CD14-positive monocyte (primary cell): ENCODE results near the gene SIK3. TPM values are rescaled to one million over a fixed set of nuclear protein-coding genes. Genes with fewer than 3 reads are reported as not detected.
A peak's percentile ranks its signal among the peaks of the same experiment; 100 is the strongest.

ENCODE experiments used
- DNase-seq, 3 donors: peaks; one replicate each; pipeline ENCODE4 v3.0.0-alpha.2; 2011 to 2022
- H2AFZ ChIP-seq: 2 replicates; pipeline ENCODE4 v1.6.0; 2012; ENCODE audit warnings: mild to moderate bottlenecking, low read depth, low read length, inconsistent platforms; ENCODE audit not compliant: insufficient read depth, poor library complexity, severe bottlenecking
- H3K27ac ChIP-seq, 2 donors: 1 replicate in 1 of 2; 2 replicates in 1 of 2; pipeline ENCODE4 v1.5.1; 2012 to 2013; ENCODE audit warnings: low read length in 2 of 2, control low read depth in 1 of 2, inconsistent platforms in 1 of 2, low read depth in 1 of 2, mild to moderate bottlenecking in 1 of 2
- H3K27me3 ChIP-seq, 2 donors: one replicate each; pipeline versions ENCODE4 v1.6.0 to v1.6.1; 2011 to 2013; ENCODE audit warnings: low read length in 2 of 2; ENCODE audit not compliant: control insufficient read depth in 2 of 2, insufficient read depth in 2 of 2
- H3K36me3 ChIP-seq, 2 donors: replicated peaks in 1 of 2; 1 replicate in 1 of 2; 2 replicates in 1 of 2; pipeline versions ENCODE4 v1.5.1 to v1.6.1; 2012 to 2013; ENCODE audit warnings: low read length in 2 of 2, control low read depth in 1 of 2, inconsistent platforms in 1 of 2, mild to moderate bottlenecking in 1 of 2; ENCODE audit not compliant: insufficient read depth in 2 of 2, control insufficient read depth in 1 of 2
- H3K4me1 ChIP-seq, 2 donors: 1 replicate in 1 of 2; 2 replicates in 1 of 2; pipeline versions ENCODE4 v1.5.1 to v1.6.1; 2012 to 2013; ENCODE audit warnings: low read length in 2 of 2, control low read depth in 1 of 2, inconsistent platforms in 1 of 2, mild to moderate bottlenecking in 1 of 2, moderate library complexity in 1 of 2; ENCODE audit not compliant: insufficient read depth in 2 of 2, control insufficient read depth in 1 of 2
- H3K4me2 ChIP-seq: replicated peaks from 2 replicates; pipeline ENCODE3; 2012; ENCODE audit warnings: low read length, moderate library complexity, mild to moderate bottlenecking; ENCODE audit not compliant: poor library complexity, severe bottlenecking; ENCODE audit errors: extremely low read depth
- H3K4me3 ChIP-seq, 3 experiments: fragments of 200-600 bp in 1 of 3; sonication (generic) in 1 of 3; replicated peaks in 1 of 3; 1 replicate in 2 of 3; 2 replicates in 1 of 3; pipeline ENCODE4 v1.5.1; 2011 to 2013; ENCODE audit warnings: low read length in 3 of 3, mild to moderate bottlenecking in 3 of 3, control low read depth in 2 of 3, low read depth in 2 of 3, inconsistent platforms in 1 of 3, moderate library complexity in 1 of 3
- H3K79me2 ChIP-seq: 2 replicates; pipeline ENCODE4 v1.6.0; 2012; ENCODE audit warnings: mild to moderate bottlenecking, control low read depth, inconsistent platforms, low read length, moderate library complexity; ENCODE audit not compliant: insufficient read depth
- H3K9ac ChIP-seq: 2 replicates; pipeline ENCODE4 v1.6.0; 2017; ENCODE audit warnings: low read length, mild to moderate bottlenecking; ENCODE audit not compliant: insufficient read depth, poor library complexity, severe bottlenecking
- H3K9me3 ChIP-seq, 2 donors: replicated peaks in 1 of 2; 1 replicate in 1 of 2; 2 replicates in 1 of 2; pipeline versions ENCODE4 v1.5.1 to v1.6.1; 2012 to 2013; ENCODE audit warnings: low read length in 2 of 2, control low read depth in 1 of 2; ENCODE audit not compliant: control insufficient read depth in 1 of 2, insufficient read depth in 1 of 2
- H4K20me1 ChIP-seq: 2 replicates; pipeline ENCODE4 v1.6.0; 2012; ENCODE audit warnings: mild to moderate bottlenecking, low read length, control low read depth, moderate library complexity; ENCODE audit not compliant: insufficient read depth
- H3K27ac Mint-ChIP-seq, 7 donors: one replicate each; pipeline ENCODE4 v1.8.0; 2020; ENCODE audit warnings: mild to moderate bottlenecking in 7 of 7, mixed read lengths in 7 of 7, moderate library complexity in 6 of 7, inconsistent platforms in 2 of 7
- H3K27me3 Mint-ChIP-seq, 3 donors: one replicate each; pipeline ENCODE4 v1.8.0; 2021 to 2022; ENCODE audit warnings: low read depth in 3 of 3, mild to moderate bottlenecking in 3 of 3, mixed read lengths in 3 of 3, moderate library complexity in 3 of 3, inconsistent platforms in 1 of 3
- H3K36me3 Mint-ChIP-seq, 2 donors: one replicate each; pipeline ENCODE4 v1.8.0; 2020; ENCODE audit warnings: mixed read lengths in 2 of 2, inconsistent platforms in 1 of 2, mild to moderate bottlenecking in 1 of 2
- H3K4me1 Mint-ChIP-seq: one replicate; pipeline ENCODE4 v1.8.0; 2020; ENCODE audit warnings: mild to moderate bottlenecking, mixed read lengths
- H3K4me3 Mint-ChIP-seq, 2 donors: one replicate each; pipeline ENCODE4 v1.8.0; 2020; ENCODE audit warnings: mild to moderate bottlenecking in 2 of 2, mixed read lengths in 2 of 2, moderate library complexity in 1 of 2
- H3K9me3 Mint-ChIP-seq, 7 donors: one replicate each; pipeline ENCODE4 v1.8.0; 2020 to 2022; ENCODE audit warnings: mixed read lengths in 7 of 7, mild to moderate bottlenecking in 6 of 7, moderate library complexity in 6 of 7, inconsistent platforms in 2 of 7
- WGBS: methylation state at CpG from one replicate; pipeline ENCODE4 v1.1.5; 2013; ENCODE audit warnings: missing lambda C conversion rate; ENCODE audit not compliant: insufficient coverage; 5-methylcytosine and 5-hydroxymethylcytosine counted together
- intact Hi-C, 2 donors: fragments of 100-400 bp; cut with micrococcal nuclease; formaldehyde crosslinking; loops; one replicate each; pipeline versions ENCODE4 v1.15.0 to v1.15.1; 2023
- polyA plus RNA-seq, 3 donors: library from polyadenylated mRNA; depleted of rRNA in 1 of 3; unstranded in 2 of 3; stranded (reverse) in 1 of 3; fragments of 300-500 nt in 2 of 3; fragments of >200 nt in 1 of 3; fragmentation: Illumina TruSeq in 2 of 3; gene quantifications; 1 replicate in 2 of 3; 2 replicates in 1 of 3; pipeline ENCODE4 v1.2.3, GENCODE V29; 2012 to 2021
- TF ChIP-seq, protein P1 (sequence below): fragments of 200-600 bp; IDR thresholded peaks from one replicate; pipeline ENCODE4 v1.8.0; 2022; ENCODE audit warnings: antibody characterized with exemption, mild to moderate bottlenecking

The SIK3 gene
- polyA plus RNA-seq, 3 donors = 18.3 to 142 (median 20.0) TPM

DNA sequence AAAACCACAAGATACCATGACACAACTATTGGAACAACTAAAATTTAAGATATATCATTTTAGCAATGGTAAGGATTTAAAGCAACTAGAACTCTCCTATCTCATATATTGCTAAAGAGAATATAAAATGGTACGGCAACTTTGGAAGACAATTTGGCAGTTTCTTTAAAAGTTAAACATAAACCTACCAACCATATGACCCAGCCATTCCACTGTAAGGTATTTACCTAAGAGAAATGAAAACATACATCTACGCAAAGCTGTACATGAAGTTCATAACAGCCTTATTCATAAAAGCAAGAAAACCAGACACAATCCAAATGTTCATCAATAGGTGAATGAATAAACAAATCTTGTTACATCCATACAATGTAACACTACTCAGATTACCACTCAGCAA, 31.3 kb downstream of the SIK3 start:
- Mint-ChIP-seq H3K36me3 (peaks cover 3 to 15% of the 10 kb centered on the region in 2 donors), H3K4me1 (peaks cover 57% of the 10 kb centered on the region), H3K27ac (no peak overlapping the region), H3K4me3 (no peak overlapping the region), H3K27me3 (no peaks in the 10 kb centered on the region), H3K9me3 (no peaks in the 10 kb centered on the region)
- no peak for DNase-seq
- H3K4me2 ChIP-seq = no peak overlapping the region
- H3K36me3 ChIP-seq = no peaks in the 10 kb centered on the region
- WGBS = no CpG with 5 or more reads among the region's 2 CpGs
- no peak overlapping the region for H2AFZ ChIP-seq
- peaks cover 27 to 40% of the 10 kb centered on the region in 2 donors for H3K4me1 ChIP-seq
- no peaks in the 10 kb centered on the region for H3K27me3 ChIP-seq
- intact Hi-C loops = loop anchor here in 1 of 2 donors (10.0 kb wide), 1 partner anchor 112 kb away; no protein-coding TSS in a partner anchor
- H4K20me1 ChIP-seq = peaks cover 98% of the 10 kb centered on the region
- H3K79me2 ChIP-seq = peaks cover 98% of the 10 kb centered on the region
- TF ChIP-seq, protein P1, sequence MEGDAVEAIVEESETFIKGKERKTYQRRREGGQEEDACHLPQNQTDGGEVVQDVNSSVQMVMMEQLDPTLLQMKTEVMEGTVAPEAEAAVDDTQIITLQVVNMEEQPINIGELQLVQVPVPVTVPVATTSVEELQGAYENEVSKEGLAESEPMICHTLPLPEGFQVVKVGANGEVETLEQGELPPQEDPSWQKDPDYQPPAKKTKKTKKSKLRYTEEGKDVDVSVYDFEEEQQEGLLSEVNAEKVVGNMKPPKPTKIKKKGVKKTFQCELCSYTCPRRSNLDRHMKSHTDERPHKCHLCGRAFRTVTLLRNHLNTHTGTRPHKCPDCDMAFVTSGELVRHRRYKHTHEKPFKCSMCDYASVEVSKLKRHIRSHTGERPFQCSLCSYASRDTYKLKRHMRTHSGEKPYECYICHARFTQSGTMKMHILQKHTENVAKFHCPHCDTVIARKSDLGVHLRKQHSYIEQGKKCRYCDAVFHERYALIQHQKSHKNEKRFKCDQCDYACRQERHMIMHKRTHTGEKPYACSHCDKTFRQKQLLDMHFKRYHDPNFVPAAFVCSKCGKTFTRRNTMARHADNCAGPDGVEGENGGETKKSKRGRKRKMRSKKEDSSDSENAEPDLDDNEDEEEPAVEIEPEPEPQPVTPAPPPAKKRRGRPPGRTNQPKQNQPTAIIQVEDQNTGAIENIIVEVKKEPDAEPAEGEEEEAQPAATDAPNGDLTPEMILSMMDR = no peak
- H3K27ac ChIP-seq = no peak overlapping the region
- no peak overlapping the region for H3K9ac ChIP-seq
- H3K9me3 ChIP-seq = no peaks in the 10 kb centered on the region
- H3K4me3 ChIP-seq = no peak overlapping the region

DNA sequence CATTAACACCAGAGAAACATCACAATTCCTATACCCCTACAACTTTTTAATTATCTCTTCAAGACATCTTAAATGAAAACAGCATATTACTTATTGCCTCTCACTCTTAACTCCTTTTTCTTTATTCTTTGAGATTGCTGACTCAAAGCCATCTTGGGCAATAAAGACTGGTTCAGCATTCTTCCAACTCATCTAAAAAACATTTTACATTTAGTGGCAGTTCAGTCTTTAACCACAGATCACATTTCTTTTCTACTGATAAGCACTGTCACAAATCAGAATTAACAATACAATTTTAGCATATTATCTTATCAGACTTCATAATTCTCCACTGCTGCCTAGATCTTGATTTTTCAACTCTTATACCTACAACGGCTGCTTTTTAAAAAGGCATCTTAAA, 34.0 kb downstream of the SIK3 start:
- no peak overlapping the region for H3K4me2 ChIP-seq
- H3K9me3 Mint-ChIP-seq = no peaks in the 10 kb centered on the region
- H3K79me2 ChIP-seq = peaks cover 98% of the 10 kb centered on the region
- no CpG with 5 or more reads among the region's 1 CpG for WGBS
- no peak overlapping the region for H2AFZ ChIP-seq
- H4K20me1 ChIP-seq = peaks cover 98% of the 10 kb centered on the region
- no peak overlapping the region for H3K4me3 ChIP-seq
- peak overlapping the region in 2 of 7 donors; percentile 17 to 35 for H3K27ac Mint-ChIP-seq
- peaks cover 9 to 18% of the 10 kb centered on the region in 2 donors for H3K36me3 Mint-ChIP-seq
- H3K4me3 Mint-ChIP-seq = no peak overlapping the region
- H3K27ac ChIP-seq = no peak overlapping the region
- no peaks in the 10 kb centered on the region for H3K27me3 ChIP-seq
- intact Hi-C loops = loop anchor here in 1 of 2 donors (10.0 kb wide), 1 partner anchor 109 kb away; no protein-coding TSS in a partner anchor
- peaks cover 9 to 19% of the 10 kb centered on the region in 2 donors for H3K4me1 ChIP-seq
- no peaks in the 10 kb centered on the region for H3K36me3 ChIP-seq
- TF ChIP-seq, protein P1 = no peak
- no peaks in the 10 kb centered on the region for H3K9me3 ChIP-seq
- H3K27me3 Mint-ChIP-seq = no peaks in the 10 kb centered on the region
- DNase-seq = no peak
- peaks cover 51% of the 10 kb centered on the region for H3K4me1 Mint-ChIP-seq
- H3K9ac ChIP-seq = no peak overlapping the region
